Suprapubic skin (tissue), 4 donors: Measurements from ENCODE around the gene STRA6.

Source experiments
- CTCF ChIP-seq, 2 donors: fragments of 200-600 bp in 1 of 2; fragments of 450-650 bp in 1 of 2; sonication (generic) in 1 of 2; IDR thresholded peaks; one replicate each; pipeline ENCODE4 v1.5.1; 2016 to 2019; ENCODE audit warnings: antibody characterized with exemption in 2 of 2, mild to moderate bottlenecking in 1 of 2, moderate library complexity in 1 of 2
- EP300 ChIP-seq: sonication (generic); formaldehyde crosslinking; IDR thresholded peaks from one replicate; pipeline ENCODE4 v1.6.1; 2017; ENCODE audit warnings: antibody characterized with exemption
- POLR2A ChIP-seq, 2 donors: fragments of 450-650 bp; IDR thresholded peaks; one replicate each; pipeline ENCODE4 v1.6.1; 2017; ENCODE audit warnings: antibody characterized with exemption in 2 of 2, mild to moderate bottlenecking in 2 of 2, moderate library complexity in 2 of 2
- POLR2AphosphoS5 ChIP-seq, 3 donors: sonication (generic); formaldehyde crosslinking; IDR thresholded peaks; one replicate each; pipeline ENCODE4 v1.6.1; 2017; ENCODE audit warnings: antibody characterized with exemption in 3 of 3

- TF ChIP-seq EP300 (no peak), CTCF (IDR thresholded peaks at IDR 0.05) (no peak), POLR2AphosphoS5 (IDR thresholded peaks at IDR 0.05) (no peak), POLR2A (IDR thresholded peaks at IDR 0.05) (no peak)
Observed at GRCh38 chr15:74202452-74203401, at the start of gene STRA6.
